GM12873 (cell line): ENCODE results near the gene THAP7.

ENCODE experiments used
- CTCF ChIP-seq: IDR thresholded peaks from 2 replicates; pipeline ENCODE4 v1.5.1; 2012; ENCODE audit warnings: low read depth, mild to moderate bottlenecking, moderate library complexity, low read length, control low read depth; ENCODE audit not compliant: insufficient read depth; ENCODE audit errors: missing control alignments

The THAP7 gene

GRCh38 chr22:20949698-20950183, 52.2 kb downstream of the THAP7 start:
- TF ChIP-seq CTCF = no peak
